ENCODE data around the gene ERH. TPM values are rescaled to one million over a fixed set of nuclear protein-coding genes. Genes with fewer than 3 reads are reported as not detected.

Gene ERH
- total RNA-seq, 3 donors from 2014 or later (not counting 1 experiment from before 2014, with no cell fraction given) = 103 to 120 (median 113) TPM

- TF ChIP-seq, protein P1, sequence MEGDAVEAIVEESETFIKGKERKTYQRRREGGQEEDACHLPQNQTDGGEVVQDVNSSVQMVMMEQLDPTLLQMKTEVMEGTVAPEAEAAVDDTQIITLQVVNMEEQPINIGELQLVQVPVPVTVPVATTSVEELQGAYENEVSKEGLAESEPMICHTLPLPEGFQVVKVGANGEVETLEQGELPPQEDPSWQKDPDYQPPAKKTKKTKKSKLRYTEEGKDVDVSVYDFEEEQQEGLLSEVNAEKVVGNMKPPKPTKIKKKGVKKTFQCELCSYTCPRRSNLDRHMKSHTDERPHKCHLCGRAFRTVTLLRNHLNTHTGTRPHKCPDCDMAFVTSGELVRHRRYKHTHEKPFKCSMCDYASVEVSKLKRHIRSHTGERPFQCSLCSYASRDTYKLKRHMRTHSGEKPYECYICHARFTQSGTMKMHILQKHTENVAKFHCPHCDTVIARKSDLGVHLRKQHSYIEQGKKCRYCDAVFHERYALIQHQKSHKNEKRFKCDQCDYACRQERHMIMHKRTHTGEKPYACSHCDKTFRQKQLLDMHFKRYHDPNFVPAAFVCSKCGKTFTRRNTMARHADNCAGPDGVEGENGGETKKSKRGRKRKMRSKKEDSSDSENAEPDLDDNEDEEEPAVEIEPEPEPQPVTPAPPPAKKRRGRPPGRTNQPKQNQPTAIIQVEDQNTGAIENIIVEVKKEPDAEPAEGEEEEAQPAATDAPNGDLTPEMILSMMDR (IDR thresholded peaks at IDR 0.05) = no peak
- intact Hi-C loops (cut with micrococcal nuclease) = no loop called here
- WGBS (ENCODE audit: insufficient coverage) = 49% methylated on average over 12 of the region's 12 CpGs
- Histone ChIP-seq H3K4me1 (ENCODE audit: control insufficient read depth, insufficient read depth, low read length) (peaks cover 14% of the 10 kb centered on the region), H3K27ac (ENCODE audit: low read length) (no peak overlapping the region), H3K4me3 (ENCODE audit: low read length) (no peak overlapping the region), H3K36me3 (ENCODE audit: control insufficient read depth, insufficient read depth, low read length) (no peaks in the 10 kb centered on the region), H3K9me3 (ENCODE audit: control insufficient read depth, insufficient read depth, low read length) (no peaks in the 10 kb centered on the region), H3K27me3 (ENCODE audit: control insufficient read depth, insufficient read depth, low read length) (no peaks in the 10 kb centered on the region)
- Mint-ChIP-seq H3K9me3 (no peaks in the 10 kb centered on the region), H3K4me3 (no peak overlapping the region), H3K27ac (no peak overlapping the region), H3K27me3 (ENCODE audit: low read depth in 2 of 2) (peaks cover 0 to 12% of the 10 kb centered on the region in 2 donors), H3K36me3 (no peaks in the 10 kb centered on the region), H3K4me1 (peaks cover 8 to 9% of the 10 kb centered on the region in 2 donors)
- DNase-seq = no peak
- ATAC-seq = no peak
Observed at GRCh38 chr14:69358233-69358963, 39.7 kb downstream of the ERH start.

- DNase-seq (no peak), ATAC-seq (no peak)
- H3K4me1 Mint-ChIP-seq = peaks cover 8 to 9% of the 10 kb centered on the region in 2 donors
- Histone ChIP-seq H3K27ac (ENCODE audit: low read length) (no peak overlapping the region), H3K36me3 (ENCODE audit: control insufficient read depth, insufficient read depth, low read length) (no peaks in the 10 kb centered on the region), H3K27me3 (ENCODE audit: control insufficient read depth, insufficient read depth, low read length) (no peaks in the 10 kb centered on the region), H3K4me1 (ENCODE audit: control insufficient read depth, insufficient read depth, low read length) (peaks cover 14% of the 10 kb centered on the region), H3K9me3 (ENCODE audit: control insufficient read depth, insufficient read depth, low read length) (no peaks in the 10 kb centered on the region), H3K4me3 (ENCODE audit: low read length) (no peak overlapping the region)
- H3K27ac Mint-ChIP-seq = no peak overlapping the region
- 86% methylated on average over 7 of the region's 7 CpGs for WGBS (ENCODE audit: insufficient coverage)
- H3K36me3 Mint-ChIP-seq = no peaks in the 10 kb centered on the region
- intact Hi-C loops (cut with micrococcal nuclease) = no loop called here
- no peaks in the 10 kb centered on the region for H3K9me3 Mint-ChIP-seq
- H3K4me3 Mint-ChIP-seq = no peak overlapping the region
- peaks cover 0 to 12% of the 10 kb centered on the region in 2 donors for H3K27me3 Mint-ChIP-seq (ENCODE audit: low read depth in 2 of 2)
- TF ChIP-seq, protein P1 (IDR thresholded peaks at IDR 0.05) = no peak
Observed at GRCh38 chr14:69357544-69358200, 40.4 kb downstream of the ERH start.

DNA sequence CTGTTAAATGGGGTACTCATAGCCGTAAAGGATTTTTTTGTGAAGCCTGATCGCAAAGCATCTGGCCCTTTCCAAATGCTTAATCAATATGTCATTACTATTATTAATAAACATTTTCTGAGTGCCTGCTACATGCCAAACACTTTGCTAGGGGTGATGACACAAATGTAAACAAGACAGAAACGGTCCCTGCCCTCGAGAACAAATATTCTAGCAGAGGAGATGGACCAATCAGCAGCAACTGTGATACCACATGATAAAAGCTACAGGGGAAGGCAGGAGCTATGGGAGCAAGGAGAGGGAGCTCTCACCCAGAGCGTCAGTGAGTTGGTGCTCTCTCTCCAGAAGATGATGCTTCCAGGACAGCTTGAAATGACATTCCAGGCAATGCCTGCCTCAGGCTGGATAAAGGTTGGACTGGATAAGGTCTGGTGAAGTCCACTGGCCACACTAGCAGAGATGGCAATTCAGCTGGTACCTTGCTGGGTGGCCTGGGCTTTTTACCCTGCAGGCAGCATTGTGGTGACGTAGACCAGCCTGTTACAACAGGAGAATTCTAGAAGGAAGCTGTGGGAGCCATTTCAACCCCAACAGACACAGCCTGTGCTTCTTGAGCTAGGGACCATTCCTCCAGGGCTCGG lies 41.1 kb downstream of the ERH start:
- no peak for ATAC-seq
- no peak overlapping the region for H3K4me3 ChIP-seq (ENCODE audit: low read length)
- H3K4me1 ChIP-seq (ENCODE audit: control insufficient read depth, insufficient read depth, low read length) = peaks cover 14% of the 10 kb centered on the region
- H3K27ac ChIP-seq (ENCODE audit: low read length) = no peak overlapping the region
- no peaks in the 10 kb centered on the region for H3K36me3 ChIP-seq (ENCODE audit: control insufficient read depth, insufficient read depth, low read length)
- no peaks in the 10 kb centered on the region for H3K9me3 ChIP-seq (ENCODE audit: control insufficient read depth, insufficient read depth, low read length)
- Mint-ChIP-seq H3K4me3 (no peak overlapping the region), H3K27ac (no peak overlapping the region), H3K9me3 (no peaks in the 10 kb centered on the region), H3K36me3 (no peaks in the 10 kb centered on the region), H3K27me3 (ENCODE audit: low read depth in 2 of 2) (peaks cover 0 to 12% of the 10 kb centered on the region in 2 donors), H3K4me1 (peaks cover 8 to 9% of the 10 kb centered on the region in 2 donors)
- H3K27me3 ChIP-seq (ENCODE audit: control insufficient read depth, insufficient read depth, low read length) = no peaks in the 10 kb centered on the region
- TF ChIP-seq, protein P1 (IDR thresholded peaks at IDR 0.05) = no peak
- no peak for DNase-seq
- intact Hi-C loops (cut with micrococcal nuclease) = no loop called here
- 86% methylated on average over 7 of the region's 7 CpGs for WGBS (ENCODE audit: insufficient coverage)
